A673 (cell line): Measurements from ENCODE around the gene ATXN7L2.

ENCODE experiments used
- EZH2 ChIP-seq: fragments of 200-600 bp; sonication (generic); IDR thresholded peaks from 2 replicates; pipeline ENCODE4 v1.6.1; 2017; ENCODE audit warnings: borderline replicate concordance, low read depth, mild to moderate bottlenecking, mixed read lengths, antibody characterized with exemption, low read length; ENCODE audit not compliant: poor library complexity, severe bottlenecking
- TF ChIP-seq, protein P1 (sequence below): fragments of 300-800, 200-600 bp; sonication (generic); conservative IDR thresholded peaks from 2 replicates; pipeline ENCODE4 v1.5.1; 2017; ENCODE audit warnings: low read depth, mild to moderate bottlenecking, antibody characterized with exemption, low read length, moderate library complexity, mixed read lengths

DNA sequence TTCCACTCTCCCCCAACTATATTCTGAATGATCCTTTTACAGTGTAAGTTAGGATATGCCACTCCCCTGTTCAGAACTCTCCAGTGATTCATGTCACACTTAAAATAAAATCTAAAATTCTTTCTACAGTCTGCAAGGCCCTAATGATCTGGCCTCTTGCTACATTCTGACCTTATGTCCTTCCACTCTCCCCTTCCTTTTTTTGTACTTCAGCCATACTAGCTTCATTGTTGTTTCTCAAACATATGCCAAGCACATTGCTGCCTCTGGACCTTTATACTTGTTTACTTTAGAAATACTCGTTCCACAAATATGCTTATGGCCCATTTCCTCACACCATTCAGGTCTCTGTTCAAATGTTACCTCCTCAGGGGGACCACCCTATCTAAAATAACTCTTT, 42.6 kb upstream of the ATXN7L2 start:
- TF ChIP-seq, protein P1, sequence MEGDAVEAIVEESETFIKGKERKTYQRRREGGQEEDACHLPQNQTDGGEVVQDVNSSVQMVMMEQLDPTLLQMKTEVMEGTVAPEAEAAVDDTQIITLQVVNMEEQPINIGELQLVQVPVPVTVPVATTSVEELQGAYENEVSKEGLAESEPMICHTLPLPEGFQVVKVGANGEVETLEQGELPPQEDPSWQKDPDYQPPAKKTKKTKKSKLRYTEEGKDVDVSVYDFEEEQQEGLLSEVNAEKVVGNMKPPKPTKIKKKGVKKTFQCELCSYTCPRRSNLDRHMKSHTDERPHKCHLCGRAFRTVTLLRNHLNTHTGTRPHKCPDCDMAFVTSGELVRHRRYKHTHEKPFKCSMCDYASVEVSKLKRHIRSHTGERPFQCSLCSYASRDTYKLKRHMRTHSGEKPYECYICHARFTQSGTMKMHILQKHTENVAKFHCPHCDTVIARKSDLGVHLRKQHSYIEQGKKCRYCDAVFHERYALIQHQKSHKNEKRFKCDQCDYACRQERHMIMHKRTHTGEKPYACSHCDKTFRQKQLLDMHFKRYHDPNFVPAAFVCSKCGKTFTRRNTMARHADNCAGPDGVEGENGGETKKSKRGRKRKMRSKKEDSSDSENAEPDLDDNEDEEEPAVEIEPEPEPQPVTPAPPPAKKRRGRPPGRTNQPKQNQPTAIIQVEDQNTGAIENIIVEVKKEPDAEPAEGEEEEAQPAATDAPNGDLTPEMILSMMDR: no peak
- no peak for TF ChIP-seq EZH2
